Left ventricle myocardium inferior (tissue), 1 donor: Measurements from ENCODE around the gene ARHGAP44. TPM values are rescaled to one million over a fixed set of nuclear protein-coding genes. Genes with fewer than 3 reads are reported as not detected.

Experiments
- DNase-seq: peaks from one replicate; pipeline ENCODE4 v3.0.0-alpha.2; 2020
- H3K27ac ChIP-seq: fragments of 200-600 bp; replicated peaks from 2 replicates; pipeline ENCODE4 v1.8.0; 2021
- H3K27me3 ChIP-seq: fragments of 200-600 bp; 2 replicates; pipeline ENCODE4 v1.8.0; 2021; ENCODE audit warnings: low read depth
- H3K36me3 ChIP-seq: fragments of 200-600 bp; 2 replicates; pipeline ENCODE4 v1.8.0; 2021
- H3K4me1 ChIP-seq: fragments of 200-600 bp; 2 replicates; pipeline ENCODE4 v1.8.0; 2021
- H3K4me3 ChIP-seq: fragments of 200-600 bp; 2 replicates; pipeline ENCODE4 v1.8.0; 2021; ENCODE audit warnings: mild to moderate bottlenecking, moderate library complexity
- H3K9me3 ChIP-seq: fragments of 200-600 bp; replicated peaks from 2 replicates; pipeline ENCODE4 v1.8.0; 2021
- intact Hi-C: fragments of 100-400 bp; cut with micrococcal nuclease; formaldehyde crosslinking; loops from one replicate; pipeline ENCODE4 v1.11.0; 2022
- total RNA-seq: library from RNA; stranded (reverse); fragmentation: NEBNext Ultra II Directional; extraction: Animal tissue kit (Norgen Biotek cat#: 25700); gene quantifications from one replicate; pipeline ENCODE4 v1.2.1, GENCODE V29; 2021
- TF ChIP-seq, protein P1 (sequence below): fragments of 200-600 bp; IDR thresholded peaks from 2 replicates; pipeline ENCODE4 v1.8.0; 2021; ENCODE audit warnings: antibody characterized with exemption, mild to moderate bottlenecking, borderline replicate concordance
- donor health status: DM: no; HTN: yes; CAD: no; lungs with severe emphysema.

The ARHGAP44 gene
- total RNA-seq, 1 donor from 2014 or later, result 7.2 TPM

DNA sequence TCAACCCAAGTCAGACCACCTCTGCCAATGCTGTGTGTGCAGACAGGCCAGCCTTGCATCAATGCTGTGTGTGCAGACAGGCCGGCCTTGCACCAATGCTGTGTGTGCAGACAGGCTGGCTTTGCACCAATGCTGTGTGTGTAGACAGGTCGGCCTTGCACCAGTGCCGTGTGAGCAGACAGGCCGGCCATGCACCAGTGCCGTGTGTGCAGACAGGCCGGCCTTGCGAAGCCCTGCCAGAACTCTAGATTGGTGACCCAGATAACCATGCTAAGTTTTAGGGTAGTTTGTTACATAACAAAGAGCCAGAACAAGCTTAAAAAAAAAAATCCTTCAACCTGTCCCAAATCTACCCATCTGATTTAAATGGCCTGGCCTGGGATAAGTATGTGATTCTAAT is 174.2 kb downstream of the ARHGAP44 start:
- DNase-seq, result no peak
- no peaks in the 10 kb centered on the region for H3K36me3 ChIP-seq
- peaks cover 7% of the 10 kb centered on the region for H3K4me1 ChIP-seq
- TF ChIP-seq, protein P1, sequence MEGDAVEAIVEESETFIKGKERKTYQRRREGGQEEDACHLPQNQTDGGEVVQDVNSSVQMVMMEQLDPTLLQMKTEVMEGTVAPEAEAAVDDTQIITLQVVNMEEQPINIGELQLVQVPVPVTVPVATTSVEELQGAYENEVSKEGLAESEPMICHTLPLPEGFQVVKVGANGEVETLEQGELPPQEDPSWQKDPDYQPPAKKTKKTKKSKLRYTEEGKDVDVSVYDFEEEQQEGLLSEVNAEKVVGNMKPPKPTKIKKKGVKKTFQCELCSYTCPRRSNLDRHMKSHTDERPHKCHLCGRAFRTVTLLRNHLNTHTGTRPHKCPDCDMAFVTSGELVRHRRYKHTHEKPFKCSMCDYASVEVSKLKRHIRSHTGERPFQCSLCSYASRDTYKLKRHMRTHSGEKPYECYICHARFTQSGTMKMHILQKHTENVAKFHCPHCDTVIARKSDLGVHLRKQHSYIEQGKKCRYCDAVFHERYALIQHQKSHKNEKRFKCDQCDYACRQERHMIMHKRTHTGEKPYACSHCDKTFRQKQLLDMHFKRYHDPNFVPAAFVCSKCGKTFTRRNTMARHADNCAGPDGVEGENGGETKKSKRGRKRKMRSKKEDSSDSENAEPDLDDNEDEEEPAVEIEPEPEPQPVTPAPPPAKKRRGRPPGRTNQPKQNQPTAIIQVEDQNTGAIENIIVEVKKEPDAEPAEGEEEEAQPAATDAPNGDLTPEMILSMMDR, result no peak
- intact Hi-C loops, result no loop called here
- peaks cover under 1% of the 10 kb centered on the region for H3K9me3 ChIP-seq
- H3K4me3 ChIP-seq, result no peak overlapping the region
- no peak overlapping the region for H3K27ac ChIP-seq
- H3K27me3 ChIP-seq, result no peaks in the 10 kb centered on the region

DNA sequence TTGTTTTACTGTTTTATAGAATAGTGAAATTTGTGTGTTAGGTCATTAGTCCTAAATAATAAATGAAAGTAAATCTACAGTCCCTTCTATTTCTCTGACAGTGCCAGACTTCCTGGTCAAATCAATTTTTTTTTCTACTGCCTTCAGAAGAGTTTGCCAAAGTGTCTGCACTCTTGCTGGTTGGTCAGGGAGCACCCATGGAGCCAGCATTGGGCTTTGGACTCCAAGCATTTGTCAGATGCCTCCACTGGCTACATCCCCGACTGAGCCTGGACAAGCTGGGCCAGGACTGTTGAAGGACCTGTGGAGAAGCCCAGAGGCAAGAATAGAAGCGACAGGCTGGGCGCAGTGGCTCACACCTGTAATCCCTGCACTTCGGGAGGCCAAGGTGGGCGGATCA is 174.9 kb downstream of the ARHGAP44 start:
- Histone ChIP-seq H3K27ac (no peak overlapping the region), H3K27me3 (no peaks in the 10 kb centered on the region), H3K4me1 (peaks cover 7% of the 10 kb centered on the region), H3K36me3 (no peaks in the 10 kb centered on the region), H3K9me3 (no peaks in the 10 kb centered on the region), H3K4me3 (no peak overlapping the region)
- TF ChIP-seq, protein P1, result no peak
- DNase-seq, result no peak
- intact Hi-C loops, result no loop called here

DNA sequence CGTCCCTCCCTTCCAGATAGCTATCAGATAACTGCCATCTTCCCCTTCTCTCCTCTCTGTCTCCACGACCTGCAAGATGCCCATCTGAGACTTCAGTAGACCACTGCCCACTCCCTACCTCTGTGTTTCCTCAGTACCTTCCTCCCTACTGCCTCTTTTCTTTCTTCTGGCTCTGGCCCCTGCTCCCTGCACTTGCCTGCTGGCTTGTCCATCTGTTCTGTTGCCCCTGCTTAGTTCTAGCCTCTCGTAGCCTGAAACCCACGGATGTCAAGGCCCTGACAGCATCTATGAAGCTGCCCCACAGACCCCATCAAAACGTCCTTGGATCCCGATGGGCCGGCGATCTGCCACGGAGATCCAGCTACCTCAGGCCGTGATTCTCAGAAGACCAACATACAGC is 175.5 kb downstream of the ARHGAP44 start:
- H3K36me3 ChIP-seq, result no peaks in the 10 kb centered on the region
- H3K27me3 ChIP-seq, result no peaks in the 10 kb centered on the region
- no peaks in the 10 kb centered on the region for H3K9me3 ChIP-seq
- H3K4me3 ChIP-seq, result no peak overlapping the region
- H3K27ac ChIP-seq, result no peak overlapping the region
- DNase-seq, result no peak
- peaks cover 7% of the 10 kb centered on the region for H3K4me1 ChIP-seq
- intact Hi-C loops, result no loop called here
- TF ChIP-seq, protein P1, result no peak

DNA sequence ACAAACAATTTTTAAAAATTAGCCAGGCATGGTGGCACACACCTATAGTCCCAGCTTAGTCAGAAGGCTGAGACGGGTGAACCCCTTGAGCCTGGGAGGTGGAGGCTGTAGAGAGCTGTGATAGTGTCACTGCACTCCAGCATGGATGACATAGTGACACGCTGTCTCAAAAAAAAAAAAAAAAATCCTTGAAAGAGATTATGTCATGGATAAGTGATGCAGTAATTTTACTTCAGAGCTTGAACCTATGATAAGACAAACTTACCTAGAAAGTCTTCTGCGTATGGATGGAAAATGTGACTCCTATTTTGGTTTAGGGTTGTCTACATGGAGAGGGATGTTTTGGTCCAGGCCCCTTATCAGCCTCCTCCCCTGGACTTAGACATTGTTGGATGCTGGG is 176.7 kb downstream of the ARHGAP44 start:
- peaks cover 7% of the 10 kb centered on the region for H3K4me1 ChIP-seq
- no peaks in the 10 kb centered on the region for H3K36me3 ChIP-seq
- TF ChIP-seq, protein P1, result no peak
- no peak for DNase-seq
- intact Hi-C loops, result no loop called here
- no peak overlapping the region for H3K27ac ChIP-seq
- H3K9me3 ChIP-seq, result no peaks in the 10 kb centered on the region
- H3K4me3 ChIP-seq, result no peak overlapping the region
- H3K27me3 ChIP-seq, result no peaks in the 10 kb centered on the region

DNA sequence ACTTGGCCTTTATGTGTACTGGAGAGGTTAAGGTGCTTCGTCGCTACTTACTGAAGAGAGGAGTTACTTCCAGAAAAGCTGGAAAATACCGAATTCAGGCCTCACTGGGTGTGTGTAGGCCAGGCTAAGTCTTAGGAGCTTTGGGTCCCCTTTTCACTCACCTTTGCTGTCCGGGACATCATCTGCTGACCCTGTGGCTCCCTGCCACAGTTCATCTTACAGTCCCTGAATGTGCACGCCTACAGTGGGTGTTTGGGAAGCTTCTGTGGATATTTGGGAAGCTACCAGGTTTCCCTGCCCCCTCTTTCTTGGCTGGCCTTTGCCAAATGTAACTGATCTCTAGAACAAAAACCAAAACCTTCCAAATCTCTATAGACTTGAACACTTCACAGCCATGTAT is 177.1 kb downstream of the ARHGAP44 start:
- TF ChIP-seq, protein P1, result no peak
- intact Hi-C loops, result no loop called here
- Histone ChIP-seq H3K9me3 (no peaks in the 10 kb centered on the region), H3K27me3 (no peaks in the 10 kb centered on the region), H3K36me3 (no peaks in the 10 kb centered on the region), H3K4me1 (peaks cover 7% of the 10 kb centered on the region), H3K27ac (no peak overlapping the region), H3K4me3 (no peak overlapping the region)
- DNase-seq, result no peak

DNA sequence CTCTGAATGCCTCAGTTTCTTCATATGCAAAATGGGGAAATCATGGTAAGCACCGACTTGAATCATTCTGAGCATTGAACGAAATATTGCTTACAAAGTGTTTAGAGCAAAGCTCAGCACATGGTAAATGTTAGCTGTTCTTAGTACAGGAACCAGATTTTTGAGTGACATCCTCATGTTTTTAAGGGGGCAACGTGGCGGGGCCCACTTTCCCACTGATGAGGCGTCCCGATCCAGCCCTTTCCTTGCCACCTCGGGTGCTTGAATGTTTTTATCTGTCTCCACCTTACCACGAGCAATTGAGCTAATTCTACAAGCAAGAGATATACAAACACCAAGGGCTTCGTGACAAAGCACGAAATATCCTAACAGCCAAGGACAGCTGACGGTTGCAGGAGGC is 178.7 kb downstream of the ARHGAP44 start:
- Histone ChIP-seq H3K36me3 (no peaks in the 10 kb centered on the region), H3K9me3 (no peaks in the 10 kb centered on the region), H3K27ac (no peak overlapping the region), H3K27me3 (no peaks in the 10 kb centered on the region), H3K4me1 (peaks cover 7% of the 10 kb centered on the region), H3K4me3 (no peak overlapping the region)
- DNase-seq, result no peak
- intact Hi-C loops, result no loop called here
- TF ChIP-seq, protein P1, result no peak
